Superior temporal gyrus (tissue), 1 donor: ENCODE measurements around the gene CRB2.

Experiments
- DNase-seq: peaks from one replicate; pipeline ENCODE4 v3.0.0-alpha.2; 2016; ENCODE audit errors: extremely low spot score

The CRB2 gene

DNA sequence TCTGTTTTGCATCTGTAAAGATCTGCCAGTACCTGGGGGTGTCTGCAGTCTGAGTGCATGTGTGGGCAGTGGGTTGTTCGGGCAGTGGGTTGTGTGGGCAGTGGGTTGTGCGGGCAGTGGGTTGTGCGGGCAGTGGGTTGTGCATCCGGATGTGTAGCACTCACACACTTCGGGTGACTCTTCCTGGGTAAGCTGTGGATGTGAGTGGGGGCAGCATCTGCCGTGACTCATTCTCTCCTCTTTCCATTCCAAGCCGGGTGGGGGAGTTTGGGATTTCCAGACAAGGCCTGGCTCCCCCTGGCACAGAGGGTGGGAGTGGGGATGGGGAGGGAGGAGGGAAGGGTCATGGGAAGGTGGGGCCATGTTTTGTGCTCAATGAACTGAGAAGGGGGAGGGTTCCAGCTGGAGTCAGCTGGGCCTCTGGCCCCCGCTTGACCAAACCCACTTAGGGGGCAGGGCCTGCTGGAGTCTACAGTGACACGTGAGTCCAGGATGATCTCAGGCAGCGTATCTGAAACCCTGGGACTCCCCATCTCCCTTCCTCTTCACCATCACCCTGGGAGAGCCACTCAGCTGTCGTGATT is 8.3 kb downstream of the CRB2 start:
- peak; percentile 84 for DNase-seq

DNA sequence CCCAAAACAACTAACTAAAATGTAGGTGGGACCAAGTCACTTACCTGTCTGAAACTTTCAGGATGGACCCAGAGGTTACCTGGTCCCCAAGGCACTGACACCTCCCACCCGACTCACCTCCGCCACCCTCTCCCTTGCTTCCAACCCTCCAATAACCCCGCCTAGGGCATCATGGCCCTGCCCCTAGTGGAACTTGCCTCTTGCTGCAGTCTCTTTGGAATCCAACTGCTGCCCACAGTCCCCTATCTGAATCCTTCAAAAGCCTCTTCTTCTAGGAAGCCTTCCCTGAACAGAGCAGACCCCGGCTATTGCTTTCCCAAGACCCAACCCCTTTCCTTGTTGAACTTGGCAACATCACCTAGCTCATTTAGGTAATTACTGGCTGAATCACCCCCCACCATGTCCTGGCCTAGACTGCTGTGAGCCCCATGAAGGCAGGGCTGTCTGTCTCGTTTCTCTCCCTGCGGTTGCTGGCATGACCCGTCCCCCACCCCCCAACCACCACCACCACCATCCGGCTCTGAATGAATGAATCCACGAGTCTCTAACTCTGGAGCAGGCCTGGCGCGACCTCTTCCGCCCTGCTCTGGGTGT is 9.4 kb downstream of the CRB2 start:
- DNase-seq, result no peak

GRCh38 chr9:123365881-123366528 is 10.0 kb downstream of the CRB2 start:
- no peak for DNase-seq

DNA sequence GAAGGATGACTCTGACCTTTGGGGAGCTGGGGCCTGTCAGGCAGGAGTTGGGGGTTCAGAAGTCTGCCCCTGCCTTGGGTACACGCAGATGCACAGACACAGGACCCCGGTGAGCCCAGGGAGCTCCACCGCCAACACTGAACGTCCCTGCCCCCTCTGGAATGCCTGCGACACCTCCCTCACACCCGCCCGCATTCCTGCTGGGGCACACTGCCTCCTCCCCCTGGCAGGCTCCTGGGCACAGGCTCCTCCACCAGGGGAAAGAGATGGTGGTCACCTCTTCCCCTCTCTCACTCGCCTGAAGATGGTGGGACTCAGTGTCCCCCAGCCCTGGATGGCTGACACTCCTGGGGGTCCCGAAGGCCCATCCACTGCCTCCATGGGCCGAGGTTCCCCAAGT is 12.0 kb downstream of the CRB2 start:
- DNase-seq, result no peak

DNA sequence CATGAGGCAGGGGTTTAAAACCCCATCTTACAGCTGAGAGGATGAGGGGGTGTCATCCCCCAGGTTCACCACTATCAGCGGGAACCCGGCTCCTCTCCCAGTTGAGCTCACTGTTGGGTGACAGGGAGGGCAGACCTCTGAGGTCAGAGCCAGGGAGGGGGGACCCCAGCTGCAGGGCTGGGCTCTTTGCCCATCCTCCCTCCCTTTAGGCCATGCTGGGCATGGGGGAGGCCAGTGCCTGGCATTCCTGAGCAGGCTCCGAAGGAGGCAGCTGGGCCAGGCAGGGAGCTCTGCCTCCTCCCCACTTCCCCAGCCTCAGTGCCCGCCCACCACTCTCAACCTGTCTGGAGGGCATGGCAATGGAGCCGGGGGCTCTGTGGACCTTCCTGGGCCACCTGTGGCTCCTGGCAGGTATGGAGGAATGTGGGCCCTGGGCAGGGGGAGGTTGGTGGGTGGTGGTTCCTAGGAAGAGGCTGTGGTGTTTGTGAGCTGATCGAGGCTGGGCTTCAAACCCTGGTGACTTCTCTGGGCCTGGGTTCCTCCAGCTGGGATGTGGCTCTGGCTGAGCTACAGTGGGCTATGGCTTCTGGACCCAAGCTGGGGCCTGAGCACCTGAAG is 12.6 kb downstream of the CRB2 start:
- peak; percentile 89 for DNase-seq

- no peak for DNase-seq
Measured at GRCh38 chr9:123369296-123369695, 13.3 kb downstream of the CRB2 start.

- no peak for DNase-seq
Measured at GRCh38 chr9:123370108-123370507, 14.1 kb downstream of the CRB2 start.

DNA sequence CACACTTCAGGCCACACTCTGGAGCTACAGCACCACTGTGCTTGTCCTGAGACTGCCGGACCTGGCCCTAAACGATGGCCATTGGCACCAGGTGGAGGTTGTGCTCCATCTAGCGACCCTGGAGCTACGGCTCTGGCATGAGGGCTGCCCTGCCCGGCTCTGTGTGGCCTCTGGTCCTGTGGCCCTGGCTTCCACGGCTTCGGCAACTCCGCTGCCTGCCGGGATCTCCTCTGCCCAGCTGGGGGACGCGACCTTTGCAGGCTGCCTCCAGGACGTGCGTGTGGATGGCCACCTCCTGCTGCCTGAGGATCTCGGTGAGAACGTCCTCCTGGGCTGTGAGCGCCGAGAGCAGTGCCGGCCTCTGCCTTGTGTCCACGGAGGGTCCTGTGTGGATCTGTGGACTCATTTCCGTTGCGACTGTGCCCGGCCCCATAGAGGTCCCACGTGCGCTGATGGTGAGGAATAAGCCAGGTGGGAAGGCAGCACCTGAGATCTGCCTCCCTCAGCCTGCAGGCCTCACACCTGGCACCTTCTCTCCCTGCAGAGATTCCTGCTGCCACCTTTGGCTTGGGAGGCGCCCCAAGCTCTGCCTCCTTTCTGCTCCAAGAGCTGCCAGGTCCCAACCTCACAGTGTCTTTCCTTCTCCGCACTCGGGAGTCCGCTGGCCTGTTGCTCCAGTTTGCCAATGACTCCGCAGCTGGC is 14.7 kb downstream of the CRB2 start:
- DNase-seq, result no peak

DNA sequence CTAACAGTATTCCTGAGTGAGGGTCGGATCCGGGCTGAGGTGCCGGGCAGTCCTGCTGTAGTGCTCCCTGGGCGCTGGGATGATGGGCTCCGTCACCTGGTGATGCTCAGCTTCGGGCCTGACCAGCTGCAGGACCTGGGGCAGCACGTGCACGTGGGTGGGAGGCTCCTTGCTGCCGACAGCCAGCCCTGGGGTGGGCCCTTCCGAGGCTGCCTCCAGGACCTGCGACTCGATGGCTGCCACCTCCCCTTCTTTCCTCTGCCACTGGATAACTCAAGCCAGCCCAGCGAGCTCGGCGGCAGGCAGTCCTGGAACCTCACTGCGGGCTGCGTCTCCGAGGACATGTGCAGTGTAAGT is 15.2 kb downstream of the CRB2 start:
- DNase-seq, result no peak

- no peak for DNase-seq
Measured at GRCh38 chr9:123371805-123372590, 16.0 kb downstream of the CRB2 start.

- no peak for DNase-seq
Measured at GRCh38 chr9:123372766-123373446, 16.9 kb downstream of the CRB2 start.

DNA sequence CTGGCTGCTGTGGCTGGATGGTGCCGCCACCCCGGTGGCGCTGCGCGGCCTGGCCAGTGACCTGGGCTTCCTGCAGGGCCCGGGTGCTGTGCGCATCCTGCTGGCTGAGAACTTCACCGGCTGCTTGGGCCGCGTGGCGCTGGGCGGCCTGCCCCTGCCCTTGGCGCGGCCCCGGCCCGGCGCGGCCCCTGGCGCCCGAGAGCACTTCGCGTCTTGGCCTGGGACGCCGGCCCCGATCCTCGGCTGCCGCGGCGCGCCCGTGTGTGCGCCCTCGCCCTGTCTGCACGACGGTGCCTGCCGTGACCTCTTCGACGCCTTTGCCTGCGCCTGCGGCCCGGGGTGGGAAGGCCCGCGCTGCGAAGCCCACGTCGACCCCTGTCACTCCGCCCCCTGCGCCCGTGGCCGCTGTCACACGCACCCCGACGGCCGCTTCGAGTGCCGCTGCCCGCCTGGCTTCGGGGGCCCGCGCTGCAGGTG is 17.5 kb downstream of the CRB2 start:
- no peak for DNase-seq

- DNase-seq, result peak; percentile 44
Measured at GRCh38 chr9:123373946-123374345, 17.9 kb downstream of the CRB2 start.

GRCh38 chr9:123375469-123376132 is 19.6 kb downstream of the CRB2 start:
- DNase-seq, result no peak

- DNase-seq, result no peak
Measured at GRCh38 chr9:123376218-123377071, 20.4 kb downstream of the CRB2 start.

- no peak for DNase-seq
Measured at GRCh38 chr9:123377211-123377971, 21.4 kb downstream of the CRB2 start.

DNA sequence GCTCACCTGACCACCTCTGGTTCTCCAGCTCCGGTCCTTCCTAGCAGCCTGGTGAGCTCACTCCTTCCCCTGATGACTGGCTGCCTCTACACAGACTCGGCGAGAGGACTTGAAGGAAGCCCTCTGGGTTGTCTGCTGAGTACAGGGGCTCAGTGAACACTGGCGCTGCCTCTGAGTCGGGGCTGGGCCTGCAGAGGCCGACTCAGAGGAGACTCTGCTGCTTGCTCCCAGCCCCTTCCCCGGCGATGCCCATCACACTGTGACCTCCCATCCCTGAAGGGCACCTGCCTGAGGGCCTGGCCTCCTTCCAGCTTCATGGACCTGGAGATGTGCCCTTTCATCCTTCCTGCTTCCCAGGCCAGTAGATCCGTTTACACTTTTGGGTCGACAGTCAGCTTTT is 22.0 kb downstream of the CRB2 start:
- no peak for DNase-seq

GRCh38 chr9:123378956-123379660 is 23.1 kb downstream of the CRB2 start:
- no peak for DNase-seq
